Endothelial cell of umbilical vein (primary cell): ENCODE data around the gene LXN. TPM values are rescaled to one million over a fixed set of nuclear protein-coding genes. Genes with fewer than 3 reads are reported as not detected.

Experiments
- BruUV-seq: library from RNA; stranded (reverse); fragments of 400-500 nt; replicated peaks from 2 replicates; lab custom pipeline; 2021; lab: Mats Ljungman, UMichigan
- CTCF ChIA-PET: fragments of 300-600, 350-600 bp; sonication (Branson Sonifier 250); formaldehyde crosslinking; loops from one replicate; lab custom pipeline; 2021; ENCODE audit warnings: antibody characterized with exemption, inconsistent platforms; lab: Charles Lee
- POLR2A ChIA-PET: fragments of 300-600, 350-600 bp; sonication (Branson Sonifier 250); formaldehyde crosslinking; loops from one replicate; lab custom pipeline; 2021; ENCODE audit warnings: antibody characterized with exemption, inconsistent platforms; lab: Charles Lee
- DNase-seq: peaks from one replicate; pipeline ENCODE4 v3.0.0-alpha.2; 2011; ENCODE audit warnings: low read depth, low spot score
- FAIRE-seq: peaks from 2 replicates; lab custom pipeline; 2011; peaks lifted over from hg19 to GRCh38; lab: Jason Lieb, UNC
- H2AFZ ChIP-seq: 2 replicates; pipeline ENCODE4 v1.6.0; 2012; ENCODE audit warnings: low read depth, low read length, control low read depth, inconsistent platforms
- H3K27ac ChIP-seq: 2 replicates; pipeline ENCODE4 v1.5.1; 2011; ENCODE audit warnings: low read depth, mild to moderate bottlenecking, control low read depth, low read length, moderate library complexity; ENCODE audit not compliant: insufficient read depth
- H3K27me3 ChIP-seq, 2 experiments: 2 replicates each; pipeline versions ENCODE4 v1.6.0 to v1.6.1; 2011; ENCODE audit warnings: low read length in 2 of 2, mixed read lengths in 1 of 2; ENCODE audit not compliant: control insufficient read depth in 2 of 2, insufficient read depth in 2 of 2
- H3K36me3 ChIP-seq, 2 experiments: 2 replicates in 1 of 2; 3 replicates in 1 of 2; pipeline ENCODE4 v1.5.1; 2011; ENCODE audit warnings: low read length in 2 of 2, mild to moderate bottlenecking in 1 of 2, moderate library complexity in 1 of 2; ENCODE audit not compliant: control insufficient read depth in 2 of 2, insufficient read depth in 2 of 2; ENCODE audit errors: extremely low read depth in 1 of 2
- H3K4me1 ChIP-seq: 3 replicates; pipeline ENCODE4 v1.5.1; 2011; ENCODE audit warnings: mild to moderate bottlenecking, low read length; ENCODE audit not compliant: control insufficient read depth, insufficient read depth; ENCODE audit errors: extremely low read depth
- H3K4me2 ChIP-seq: 2 replicates; pipeline ENCODE4 v1.6.1; 2011; ENCODE audit warnings: low read length, control low read depth, mixed read lengths; ENCODE audit not compliant: insufficient read depth
- H3K4me3 ChIP-seq, 3 experiments: fragments of 200-600 bp in 1 of 3; sonication (generic), shearing (Covaris generic) in 1 of 3; replicated peaks in 1 of 3; 2 replicates each; pipeline ENCODE4 v1.5.1; 2011 to 2016; ENCODE audit warnings: control low read depth in 3 of 3, low read length in 3 of 3, mild to moderate bottlenecking in 2 of 3, inconsistent platforms in 1 of 3, low read depth in 1 of 3, moderate library complexity in 1 of 3; ENCODE audit not compliant: insufficient read depth in 1 of 3
- H3K79me2 ChIP-seq: 2 replicates; pipeline ENCODE4 v1.6.0; 2012; ENCODE audit warnings: low read length, inconsistent platforms; ENCODE audit not compliant: control insufficient read depth, insufficient read depth
- H3K9ac ChIP-seq: replicated peaks from 2 replicates; pipeline ENCODE3; 2011; ENCODE audit warnings: low read length, control low read depth; ENCODE audit not compliant: insufficient read depth; ENCODE audit errors: extremely low read depth
- H3K9me1 ChIP-seq: replicated peaks from 3 replicates; pipeline ENCODE4 v1.6.0; 2011; ENCODE audit warnings: mild to moderate bottlenecking, low read length; ENCODE audit not compliant: control insufficient read depth, insufficient read depth; ENCODE audit errors: extremely low read depth
- H3K9me3 ChIP-seq: replicated peaks from 2 replicates; pipeline ENCODE4 v1.5.1; 2012; ENCODE audit warnings: low read length, inconsistent platforms; ENCODE audit not compliant: control insufficient read depth, insufficient read depth
- H4K20me1 ChIP-seq: replicated peaks from 2 replicates; pipeline ENCODE3; 2011; ENCODE audit warnings: mild to moderate bottlenecking, low read length; ENCODE audit not compliant: control insufficient read depth, insufficient read depth; ENCODE audit errors: extremely low read depth
- EZH2 ChIP-seq: IDR thresholded peaks from 2 replicates; pipeline ENCODE4 v1.6.1; 2012; ENCODE audit warnings: borderline replicate concordance, low read depth, mild to moderate bottlenecking, moderate library complexity, low read length, inconsistent platforms; ENCODE audit not compliant: severe bottlenecking
- FOS ChIP-seq: IDR thresholded peaks from 2 replicates; pipeline ENCODE4 v1.6.1; 2011; ENCODE audit warnings: mild to moderate bottlenecking, low read length, moderate library complexity, borderline replicate concordance; ENCODE audit not compliant: insufficient read depth
- GATA2 ChIP-seq: IDR thresholded peaks from 2 replicates; pipeline ENCODE4 v1.7.0; 2011; ENCODE audit warnings: low read depth, mild to moderate bottlenecking, moderate library complexity, mixed read lengths, low read length; ENCODE audit not compliant: insufficient read length, insufficient read depth
- JUN ChIP-seq: IDR thresholded peaks from 2 replicates; pipeline ENCODE4 v1.6.1; 2011; ENCODE audit warnings: borderline replicate concordance, low read depth; ENCODE audit not compliant: insufficient read length, insufficient read depth
- MAX ChIP-seq: IDR thresholded peaks from 2 replicates; pipeline ENCODE4 v1.6.1; 2011; ENCODE audit not compliant: insufficient read depth, insufficient read length
- MYC ChIP-seq: IDR thresholded peaks from one replicate; pipeline ENCODE4 v1.6.1; 2011; ENCODE audit warnings: mild to moderate bottlenecking, low read depth, low read length
- POLR2A ChIP-seq: IDR thresholded peaks from 2 replicates; pipeline ENCODE4 v1.6.1; 2012; ENCODE audit warnings: low read depth, mild to moderate bottlenecking, control low read depth, low read length
- POLR2AphosphoS5 ChIP-seq: IDR thresholded peaks from 2 replicates; pipeline ENCODE4 v1.6.1; 2012; ENCODE audit warnings: low read depth, mild to moderate bottlenecking, control low read depth, low read length, moderate library complexity; ENCODE audit not compliant: insufficient read depth
- dilution Hi-C: fragments of 300-500 bp; cut with MboI; formaldehyde crosslinking; loops from one replicate; pipeline ENCODE4 v1.15.0; 2019; ENCODE audit warnings: low sequenced_read_pairs; ENCODE audit not compliant: extremely low pct_ligation_motif_present
- intact Hi-C: fragments of 100-400 bp; cut with micrococcal nuclease; formaldehyde crosslinking; loops from one replicate; pipeline ENCODE4 v1.10.0; 2022
- polyA plus RNA-seq, 4 experiments: library from polyadenylated mRNA; depleted of rRNA in 3 of 4; stranded (reverse) in 3 of 4; unstranded in 1 of 4; fragments of >200 nt; gene quantifications; 2 replicates each; pipeline versions ENCODE4 v1.2.1 to v1.2.3, GENCODE V29; 2011 to 2012; ENCODE audit warnings: missing spikeins in 1 of 4
- total RNA-seq: library from RNA; stranded (reverse); gene quantifications from 2 replicates; pipeline ENCODE4 v1.2.3, GENCODE V29; 2021
- TF ChIP-seq, protein P1 (sequence below), 2 donors: IDR thresholded peaks; 1 replicate in 1 of 2; 2 replicates in 1 of 2; pipeline ENCODE4 v1.5.1; 2011; ENCODE audit warnings: low read length in 2 of 2, mild to moderate bottlenecking in 2 of 2, moderate library complexity in 2 of 2, control low read depth in 1 of 2, inconsistent platforms in 1 of 2, low read depth in 1 of 2; ENCODE audit not compliant: insufficient read depth in 1 of 2; ENCODE audit errors: extremely low read depth in 1 of 2

Gene LXN
- total and polyA plus RNA-seq, 2 donors (not counting 3 experiments of a cell fraction or from before 2014, with no cell fraction given): 56.9 to 118 TPM

GRCh38 chr3:158668506-158668905, 3.9 kb downstream of the LXN start:
- H3K4me1 ChIP-seq: peaks cover 29% of the 10 kb centered on the region
- no peak overlapping the region for H3K4me2 ChIP-seq
- TF ChIP-seq POLR2AphosphoS5 (no peak), POLR2A (peak; percentile 29), FOS (no peak)
- no peaks in the 10 kb centered on the region for H3K9me1 ChIP-seq
- peaks cover 34% of the 10 kb centered on the region for H3K79me2 ChIP-seq
- no peaks in the 10 kb centered on the region for H3K9me3 ChIP-seq
- dilution Hi-C loops (no loop called here), intact Hi-C loops (no loop called here)
- no peaks in the 10 kb centered on the region for H3K27me3 ChIP-seq
- peaks cover 15 to 21% of the 10 kb centered on the region in 2 experiments for H3K36me3 ChIP-seq
- no peak overlapping the region for H2AFZ ChIP-seq
- DNase-seq (peak; percentile 67), FAIRE-seq (peak; percentile 85)
- no peaks in the 10 kb centered on the region for H4K20me1 ChIP-seq
- no peak overlapping the region for H3K4me3 ChIP-seq
- H3K27ac ChIP-seq: peak overlapping the region; percentile 30
- POLR2A ChIA-PET: interaction anchor here (0.7 kb wide), 1 partner anchor 78 kb away, joined by 3 read pairs; no protein-coding TSS in a partner anchor
- CTCF ChIA-PET: interaction anchor here (1.0 to 3.7 kb wide), 4 partner anchors 9 to 121 kb away, joined by 3 to 17 read pairs (median 14); no protein-coding TSS in a partner anchor
- no TSS peak for BruUV-seq
- H3K9ac ChIP-seq: no peak overlapping the region

GRCh38 chr3:158666416-158666815, 6.0 kb downstream of the LXN start:
- intact Hi-C loops: no loop called here

More at GRCh38 chr3:158666416-158666815, 6.0 kb downstream of the LXN start:
- DNase-seq (no peak), FAIRE-seq (no peak)
- Histone ChIP-seq H3K4me3 (no peak overlapping the region), H3K79me2 (peaks cover 25% of the 10 kb centered on the region), H3K4me1 (peaks cover 25% of the 10 kb centered on the region), H3K4me2 (no peak overlapping the region), H3K9me3 (no peaks in the 10 kb centered on the region), H4K20me1 (no peaks in the 10 kb centered on the region), H3K36me3 (peaks cover 15 to 31% of the 10 kb centered on the region in 2 experiments), H3K9ac (no peak overlapping the region), H3K27ac (no peak overlapping the region), H2AFZ (no peak overlapping the region), H3K27me3 (no peaks in the 10 kb centered on the region), H3K9me1 (no peaks in the 10 kb centered on the region)
- ChIA-PET POLR2A (no interaction called here), CTCF (no interaction called here)
- dilution Hi-C loops: no loop called here
- BruUV-seq: no TSS peak
- TF ChIP-seq MYC: no peak
- no peak for TF ChIP-seq MAX
- TF ChIP-seq JUN: no peak
- TF ChIP-seq FOS: no peak
- TF ChIP-seq POLR2A: no peak
- TF ChIP-seq GATA2: no peak
- TF ChIP-seq EZH2: no peak
- TF ChIP-seq, protein P1, sequence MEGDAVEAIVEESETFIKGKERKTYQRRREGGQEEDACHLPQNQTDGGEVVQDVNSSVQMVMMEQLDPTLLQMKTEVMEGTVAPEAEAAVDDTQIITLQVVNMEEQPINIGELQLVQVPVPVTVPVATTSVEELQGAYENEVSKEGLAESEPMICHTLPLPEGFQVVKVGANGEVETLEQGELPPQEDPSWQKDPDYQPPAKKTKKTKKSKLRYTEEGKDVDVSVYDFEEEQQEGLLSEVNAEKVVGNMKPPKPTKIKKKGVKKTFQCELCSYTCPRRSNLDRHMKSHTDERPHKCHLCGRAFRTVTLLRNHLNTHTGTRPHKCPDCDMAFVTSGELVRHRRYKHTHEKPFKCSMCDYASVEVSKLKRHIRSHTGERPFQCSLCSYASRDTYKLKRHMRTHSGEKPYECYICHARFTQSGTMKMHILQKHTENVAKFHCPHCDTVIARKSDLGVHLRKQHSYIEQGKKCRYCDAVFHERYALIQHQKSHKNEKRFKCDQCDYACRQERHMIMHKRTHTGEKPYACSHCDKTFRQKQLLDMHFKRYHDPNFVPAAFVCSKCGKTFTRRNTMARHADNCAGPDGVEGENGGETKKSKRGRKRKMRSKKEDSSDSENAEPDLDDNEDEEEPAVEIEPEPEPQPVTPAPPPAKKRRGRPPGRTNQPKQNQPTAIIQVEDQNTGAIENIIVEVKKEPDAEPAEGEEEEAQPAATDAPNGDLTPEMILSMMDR (IDR thresholded peaks at IDR 0.05; ENCODE audit: extremely low read depth in 1 of 2, insufficient read depth in 1 of 2, low read depth in 1 of 2, low read length in 2 of 2): no peak
- no peak for TF ChIP-seq POLR2AphosphoS5
